ENCODE measurements around the gene THAP4.
A peak's percentile ranks its signal among the peaks of the same experiment; 100 is the strongest.

The THAP4 gene, protein sequence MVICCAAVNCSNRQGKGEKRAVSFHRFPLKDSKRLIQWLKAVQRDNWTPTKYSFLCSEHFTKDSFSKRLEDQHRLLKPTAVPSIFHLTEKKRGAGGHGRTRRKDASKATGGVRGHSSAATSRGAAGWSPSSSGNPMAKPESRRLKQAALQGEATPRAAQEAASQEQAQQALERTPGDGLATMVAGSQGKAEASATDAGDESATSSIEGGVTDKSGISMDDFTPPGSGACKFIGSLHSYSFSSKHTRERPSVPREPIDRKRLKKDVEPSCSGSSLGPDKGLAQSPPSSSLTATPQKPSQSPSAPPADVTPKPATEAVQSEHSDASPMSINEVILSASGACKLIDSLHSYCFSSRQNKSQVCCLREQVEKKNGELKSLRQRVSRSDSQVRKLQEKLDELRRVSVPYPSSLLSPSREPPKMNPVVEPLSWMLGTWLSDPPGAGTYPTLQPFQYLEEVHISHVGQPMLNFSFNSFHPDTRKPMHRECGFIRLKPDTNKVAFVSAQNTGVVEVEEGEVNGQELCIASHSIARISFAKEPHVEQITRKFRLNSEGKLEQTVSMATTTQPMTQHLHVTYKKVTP

GRCh38 chr2:241637018-241637794 is at the start of gene THAP4, which contains the start of gene ATG4B:
Gene THAP4 (minus strand): TSS chr2:241637158. CDS start chr2:241637017, 141 bp downstream.
Gene ATG4B (plus strand): TSS chr2:241637693. CDS start chr2:241637715, 22 bp downstream.
- DNase-seq (ENCODE audit: low spot score), result peak; percentile 91

DNA sequence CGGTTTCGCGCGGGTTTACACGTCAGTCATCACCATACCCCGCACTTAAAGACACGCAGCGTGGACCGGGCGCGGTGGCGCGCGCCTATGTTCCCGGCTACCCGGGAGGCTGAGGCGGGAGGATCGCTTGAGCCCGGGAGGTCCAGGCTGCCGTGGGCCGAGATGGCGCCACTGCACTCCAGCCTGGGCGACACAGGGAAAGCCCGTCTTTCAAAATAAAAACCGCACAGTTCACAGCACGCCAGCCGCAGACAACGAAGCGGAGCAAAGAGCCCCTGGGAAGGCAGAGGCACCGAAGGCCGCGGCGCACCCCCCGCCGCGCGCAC is 49.3 kb upstream of the THAP4 start:
- DNase-seq (ENCODE audit: low spot score), result no peak

DNA sequence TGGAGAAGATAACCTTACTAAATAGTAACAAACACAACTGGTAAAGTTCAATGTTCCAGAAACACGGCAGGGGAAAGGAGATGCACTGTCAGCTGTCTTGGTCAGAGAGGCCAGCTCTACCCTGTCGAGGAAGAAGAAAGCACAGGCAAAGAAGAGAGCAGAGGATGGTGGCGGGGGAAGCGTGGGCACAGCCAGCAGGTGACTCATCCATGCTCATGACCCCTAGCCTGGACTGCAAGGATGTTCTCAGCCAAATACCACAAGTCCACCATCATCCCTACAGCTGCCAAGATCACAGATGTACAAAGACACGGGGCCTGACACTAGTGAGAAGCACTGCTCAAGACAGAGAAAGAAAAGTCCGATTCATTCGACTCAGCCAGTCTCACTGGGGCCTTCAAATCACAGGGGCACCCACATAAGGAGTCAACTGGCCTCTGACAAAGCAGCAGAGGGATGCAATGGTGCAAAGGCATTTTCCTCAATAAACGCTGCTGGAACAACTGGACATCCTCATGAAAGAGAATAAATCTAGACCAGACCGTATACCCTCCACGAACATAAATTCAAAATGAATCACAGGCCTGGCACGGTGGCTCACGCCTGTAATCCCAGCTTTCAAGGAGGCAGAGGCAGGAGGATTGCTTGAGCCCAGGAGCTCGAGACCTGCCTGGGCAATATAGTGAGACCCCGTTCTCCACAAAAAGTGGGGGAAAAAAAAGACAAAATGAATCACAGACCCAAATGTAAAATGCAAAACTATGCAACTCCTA is 44.1 kb upstream of the THAP4 start:
- peak; percentile 92 for DNase-seq (ENCODE audit: low spot score)

- DNase-seq (ENCODE audit: low spot score), result no peak
Measured at GRCh38 chr2:241680044-241680443, 43.1 kb upstream of the THAP4 start.

GRCh38 chr2:241678784-241679540 is 42.0 kb upstream of the THAP4 start:
- DNase-seq (ENCODE audit: low spot score), result no peak

DNA sequence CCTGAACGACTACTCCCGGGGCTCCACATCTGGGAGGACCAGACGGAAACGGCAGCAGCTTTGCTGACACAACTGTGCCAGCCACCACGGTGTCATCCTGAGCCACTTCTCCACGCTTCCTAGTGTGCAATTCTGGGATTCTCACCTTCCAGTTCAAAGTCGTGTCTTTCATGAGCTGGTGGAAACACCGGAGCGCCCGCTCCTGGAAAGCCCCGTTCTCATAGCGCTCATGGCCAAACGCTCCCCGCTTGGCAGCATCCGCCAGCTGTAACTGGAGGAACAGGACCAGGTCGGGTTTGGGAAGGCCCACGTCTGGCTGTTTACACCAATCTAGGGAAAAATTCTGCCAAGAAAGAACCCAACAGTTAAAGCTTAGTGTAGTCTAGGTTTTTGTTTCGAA is 41.3 kb upstream of the THAP4 start:
- no peak for DNase-seq (ENCODE audit: low spot score)

DNA sequence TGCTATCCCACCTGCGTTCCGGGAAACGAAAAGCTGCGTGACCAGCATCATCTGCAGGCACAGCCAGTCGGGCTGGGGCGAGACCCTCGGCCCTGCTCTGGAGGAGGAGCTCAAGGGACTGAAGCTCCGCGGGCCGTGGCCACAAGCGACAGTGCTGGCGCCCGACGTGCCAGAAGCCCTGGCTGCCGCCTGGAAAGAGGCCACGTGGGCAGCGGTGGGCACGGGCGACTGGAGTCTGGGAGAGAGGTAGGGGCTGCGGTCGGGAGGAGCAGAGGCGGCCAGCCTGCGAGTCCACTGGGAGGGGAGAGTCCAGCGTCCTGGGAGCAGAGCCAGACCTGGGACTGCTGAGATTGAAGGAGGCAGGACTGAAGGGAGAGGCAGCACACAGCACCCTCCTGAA is 40.4 kb upstream of the THAP4 start:
- no peak for DNase-seq (ENCODE audit: low spot score)

GRCh38 chr2:241676665-241677064 is 39.7 kb upstream of the THAP4 start:
- no peak for DNase-seq (ENCODE audit: low spot score)

DNA sequence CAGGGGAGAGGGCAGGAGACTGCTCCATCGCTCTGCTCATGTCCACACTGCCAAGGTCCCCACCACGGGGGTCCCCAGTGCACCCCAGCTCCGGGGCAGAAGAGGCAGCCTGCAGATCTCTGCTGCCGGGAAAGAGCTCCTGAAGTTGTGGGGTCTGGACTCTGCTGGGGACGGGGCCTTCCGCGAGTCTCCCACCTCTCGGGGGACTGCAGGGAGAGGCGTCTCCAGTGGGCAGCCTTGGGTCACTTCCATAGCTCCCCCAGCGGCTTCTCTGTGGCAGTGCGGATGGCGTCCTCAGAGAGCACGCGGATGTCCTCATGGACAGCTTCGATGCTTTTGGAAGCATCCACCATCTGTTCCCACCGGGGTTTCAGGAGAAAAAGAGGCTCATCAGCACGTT is 38.9 kb upstream of the THAP4 start:
- no peak for DNase-seq (ENCODE audit: low spot score)

GRCh38 chr2:241673797-241674725 is 37.1 kb upstream of the THAP4 start:
- DNase-seq (ENCODE audit: low spot score), result no peak

GRCh38 chr2:241673189-241673663 is 36.3 kb upstream of the THAP4 start:
- DNase-seq (ENCODE audit: low spot score), result no peak

DNA sequence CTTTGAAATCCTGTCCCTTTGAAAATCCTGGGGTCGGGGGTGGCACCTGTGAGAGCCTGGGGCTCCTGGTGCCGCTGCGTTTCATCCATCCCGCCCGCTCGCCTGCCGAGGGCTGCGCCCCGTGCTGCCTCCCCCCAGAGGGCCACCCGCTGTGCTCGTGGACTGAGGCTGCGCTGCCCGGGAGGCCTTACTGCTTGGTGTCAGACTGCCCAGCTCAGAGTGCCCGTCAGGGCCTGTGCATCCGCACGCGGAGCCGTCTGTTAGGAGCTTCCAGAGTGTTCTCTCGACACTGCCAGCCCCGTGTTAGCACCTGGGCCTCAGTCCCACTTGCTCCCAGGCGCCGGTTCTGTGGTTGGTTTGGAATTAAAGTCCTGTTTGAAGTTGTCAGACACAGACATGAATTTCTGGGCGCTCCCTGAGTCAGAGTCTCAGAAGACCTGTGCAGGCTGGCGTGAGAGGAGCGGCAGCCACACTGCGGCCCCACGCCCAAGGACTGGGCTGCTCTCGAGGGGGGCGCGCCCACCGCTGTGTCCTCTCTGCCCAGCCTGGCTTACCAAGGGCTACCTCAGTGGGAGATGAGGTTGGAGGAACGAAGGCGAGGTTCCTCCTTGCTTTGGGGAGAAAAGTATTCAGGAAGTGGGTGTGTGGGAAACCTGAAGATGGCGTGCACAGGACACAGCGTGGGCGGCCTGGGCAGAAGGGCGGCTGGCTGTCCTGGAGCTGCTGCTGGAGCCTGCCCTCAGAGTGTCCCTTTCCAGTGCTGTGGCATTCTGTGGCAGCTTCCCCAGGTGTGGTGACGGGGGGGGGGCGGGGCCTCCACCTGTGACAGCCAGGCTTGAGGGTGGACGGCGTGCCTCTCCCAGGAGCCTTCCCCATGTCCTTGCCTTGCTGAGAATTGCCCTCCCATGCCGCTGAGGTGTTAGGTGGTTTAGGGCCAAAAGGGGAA is 35.6 kb upstream of the THAP4 start:
- no peak for DNase-seq (ENCODE audit: low spot score)

- no peak for DNase-seq (ENCODE audit: low spot score)
Measured at GRCh38 chr2:241671457-241672240, 34.7 kb upstream of the THAP4 start.

- no peak for DNase-seq (ENCODE audit: low spot score)
Measured at GRCh38 chr2:241670333-241671110, 33.6 kb upstream of the THAP4 start.

GRCh38 chr2:241668839-241669238 is 31.9 kb upstream of the THAP4 start:
- DNase-seq (ENCODE audit: low spot score), result no peak

DNA sequence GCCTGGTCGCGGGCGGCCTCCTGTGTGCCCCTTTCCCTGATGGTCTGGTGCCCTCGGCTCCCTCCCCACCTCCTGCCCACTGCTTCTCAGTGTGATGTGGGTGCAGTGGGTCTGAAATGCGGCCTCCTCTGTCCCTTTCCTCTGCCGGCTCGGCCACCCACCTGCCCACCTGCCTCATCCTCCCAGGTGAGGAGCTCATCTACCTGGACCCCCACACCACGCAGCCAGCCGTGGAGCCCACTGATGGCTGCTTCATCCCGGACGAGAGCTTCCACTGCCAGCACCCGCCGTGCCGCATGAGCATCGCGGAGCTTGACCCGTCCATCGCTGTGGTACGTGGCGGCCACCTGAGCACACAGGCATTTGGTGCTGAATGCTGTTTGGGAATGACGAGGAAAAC is 31.4 kb upstream of the THAP4 start:
- no peak for DNase-seq (ENCODE audit: low spot score)

DNA sequence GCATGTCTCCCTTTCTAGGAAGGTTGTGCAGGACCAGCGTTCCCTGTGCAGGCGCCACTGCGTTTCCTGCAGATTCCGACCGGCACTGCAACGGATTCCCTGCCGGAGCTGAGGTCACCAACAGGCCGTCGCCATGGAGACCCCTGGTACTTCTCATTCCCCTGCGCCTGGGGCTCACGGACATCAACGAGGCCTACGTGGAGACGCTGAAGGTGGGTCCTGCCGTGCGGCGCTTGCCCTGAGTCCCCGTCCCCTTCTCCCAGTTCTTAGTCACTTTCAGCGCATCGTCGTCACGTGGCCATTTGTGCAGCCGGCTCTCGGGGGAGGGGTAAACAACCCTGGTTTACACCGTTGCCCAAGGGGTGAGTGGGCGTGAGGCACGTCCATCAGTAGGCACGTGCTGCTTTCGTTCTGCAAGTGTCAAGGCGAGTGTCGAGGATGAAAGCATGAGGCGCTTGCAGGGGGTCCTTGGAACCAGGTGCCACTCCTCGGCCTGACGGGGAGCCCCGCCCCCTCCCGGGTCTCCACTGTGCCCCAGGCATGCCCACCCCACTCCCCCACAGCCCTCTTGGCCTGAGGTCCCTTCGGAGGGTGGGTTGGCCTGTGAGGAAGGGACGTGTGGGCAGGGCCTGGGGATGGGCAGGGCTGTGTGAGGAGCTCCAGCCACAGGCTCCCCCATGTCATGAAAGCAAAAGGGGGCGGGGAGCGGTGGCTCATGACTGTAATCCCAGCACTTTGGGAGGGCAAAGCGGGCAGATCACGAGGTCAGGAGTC is 29.9 kb upstream of the THAP4 start:
- no peak for DNase-seq (ENCODE audit: low spot score)
